Ishikawa (cell line): ENCODE measurements around the gene EPHB1.

Experiments used
- CEBPB ChIP-seq: IDR thresholded peaks from 2 replicates; pipeline ENCODE4 v1.6.1; 2012
- CREB1 ChIP-seq: IDR thresholded peaks from 2 replicates; pipeline ENCODE4 v1.6.1; 2012; ENCODE audit warnings: low read depth
- MAX ChIP-seq: IDR thresholded peaks from 2 replicates; pipeline ENCODE4 v1.6.1; 2012
- RAD21 ChIP-seq: IDR thresholded peaks from 2 replicates; pipeline ENCODE4 v1.6.1; 2012; ENCODE audit warnings: low read depth
- REST ChIP-seq: IDR thresholded peaks from 2 replicates; pipeline ENCODE4 v1.6.1; 2012; ENCODE audit warnings: low read depth, mild to moderate bottlenecking
- TCF12 ChIP-seq: IDR thresholded peaks from 2 replicates; pipeline ENCODE4 v1.6.1; 2012; ENCODE audit warnings: low read depth
- TEAD4 ChIP-seq: IDR thresholded peaks from 2 replicates; pipeline ENCODE4 v1.6.1; 2012

- TF ChIP-seq RAD21 = no peak
- TF ChIP-seq CEBPB = no peak
- no peak for TF ChIP-seq REST
- TF ChIP-seq CREB1 = no peak
- TF ChIP-seq MAX = no peak
- TF ChIP-seq TEAD4 = no peak
- no peak for TF ChIP-seq TCF12
Measured at GRCh38 chr3:135192929-135193328, 397.9 kb downstream of the EPHB1 start.
